ENCODE data around the gene SH3BP1. TPM values are rescaled to one million over a fixed set of nuclear protein-coding genes. Genes with fewer than 3 reads are reported as not detected.

SH3BP1 gene
- total RNA-seq, 1 experiment from 2014 or later: 12.9 TPM

DNA sequence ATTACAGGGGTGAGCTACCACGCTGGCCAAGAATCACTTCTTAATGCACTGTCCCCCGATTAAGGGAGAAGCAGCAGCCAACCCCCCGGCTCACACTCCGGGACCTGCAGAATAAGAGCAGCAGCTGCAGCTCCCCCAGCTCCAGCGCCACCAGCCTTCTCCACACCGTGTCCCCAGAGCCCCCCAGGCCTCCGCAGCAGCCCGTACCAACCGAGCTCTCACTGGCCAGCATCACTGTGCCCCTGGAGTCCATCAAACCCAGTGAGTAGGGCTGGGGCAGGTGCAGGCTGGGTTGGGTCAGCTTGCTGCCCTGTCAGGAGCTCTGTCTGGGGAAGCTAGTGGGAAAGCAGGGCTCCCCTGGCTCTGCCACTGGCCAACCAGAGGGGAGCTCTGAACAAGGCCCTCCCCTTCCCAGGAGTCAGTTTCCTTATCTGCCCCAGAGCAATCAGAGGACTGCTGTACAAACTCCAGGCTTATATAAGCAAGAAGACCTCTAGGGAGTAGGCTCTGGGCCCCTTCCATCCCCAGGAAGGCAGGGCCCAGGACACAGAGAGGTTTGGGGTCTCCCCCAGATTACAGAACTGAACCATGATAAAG lies 8.5 kb upstream of the SH3BP1 start:
- ChIA-PET POLR2A (ENCODE audit: low non-redundant PET) (no interaction called here), CTCF (interaction anchor here (0.6 kb wide), 1 partner anchor 12 kb away, joined by 3 read pairs; no protein-coding TSS in a partner anchor)
- no peak for TF ChIP-seq EZH2 (IDR thresholded peaks at IDR 0.05; ENCODE audit: borderline replicate concordance, low read depth, low read length, poor library complexity, severe bottlenecking)
- TF ChIP-seq, protein P1, sequence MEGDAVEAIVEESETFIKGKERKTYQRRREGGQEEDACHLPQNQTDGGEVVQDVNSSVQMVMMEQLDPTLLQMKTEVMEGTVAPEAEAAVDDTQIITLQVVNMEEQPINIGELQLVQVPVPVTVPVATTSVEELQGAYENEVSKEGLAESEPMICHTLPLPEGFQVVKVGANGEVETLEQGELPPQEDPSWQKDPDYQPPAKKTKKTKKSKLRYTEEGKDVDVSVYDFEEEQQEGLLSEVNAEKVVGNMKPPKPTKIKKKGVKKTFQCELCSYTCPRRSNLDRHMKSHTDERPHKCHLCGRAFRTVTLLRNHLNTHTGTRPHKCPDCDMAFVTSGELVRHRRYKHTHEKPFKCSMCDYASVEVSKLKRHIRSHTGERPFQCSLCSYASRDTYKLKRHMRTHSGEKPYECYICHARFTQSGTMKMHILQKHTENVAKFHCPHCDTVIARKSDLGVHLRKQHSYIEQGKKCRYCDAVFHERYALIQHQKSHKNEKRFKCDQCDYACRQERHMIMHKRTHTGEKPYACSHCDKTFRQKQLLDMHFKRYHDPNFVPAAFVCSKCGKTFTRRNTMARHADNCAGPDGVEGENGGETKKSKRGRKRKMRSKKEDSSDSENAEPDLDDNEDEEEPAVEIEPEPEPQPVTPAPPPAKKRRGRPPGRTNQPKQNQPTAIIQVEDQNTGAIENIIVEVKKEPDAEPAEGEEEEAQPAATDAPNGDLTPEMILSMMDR (conservative IDR thresholded peaks at IDR 0.05; ENCODE audit: low read depth, low read length): no peak
- DNase-seq (ENCODE audit: low spot score): no peak
- intact Hi-C loops (cut with micrococcal nuclease; ENCODE audit: unreplicated experiment): no loop called here
- Histone ChIP-seq H3K4me3 (ENCODE audit: low read depth, low read length, poor library complexity, severe bottlenecking) (no peak overlapping the region), H3K9me3 (ENCODE audit: low read depth, low read length, poor library complexity, severe bottlenecking) (no peaks in the 10 kb centered on the region), H3K27ac (ENCODE audit: low read depth, low read length, poor library complexity, severe bottlenecking) (no peak overlapping the region), H3K36me3 (ENCODE audit: insufficient read depth, low read length, poor library complexity, severe bottlenecking) (no peaks in the 10 kb centered on the region), H3K4me1 (ENCODE audit: insufficient read depth, low read length, poor library complexity, severe bottlenecking) (peaks cover 32% of the 10 kb centered on the region), H3K27me3 (replicated peaks; ENCODE audit: insufficient read depth, low read depth, low read length, poor library complexity) (no peaks in the 10 kb centered on the region)
- BruUV-seq (replicated peaks): no TSS peak

DNA sequence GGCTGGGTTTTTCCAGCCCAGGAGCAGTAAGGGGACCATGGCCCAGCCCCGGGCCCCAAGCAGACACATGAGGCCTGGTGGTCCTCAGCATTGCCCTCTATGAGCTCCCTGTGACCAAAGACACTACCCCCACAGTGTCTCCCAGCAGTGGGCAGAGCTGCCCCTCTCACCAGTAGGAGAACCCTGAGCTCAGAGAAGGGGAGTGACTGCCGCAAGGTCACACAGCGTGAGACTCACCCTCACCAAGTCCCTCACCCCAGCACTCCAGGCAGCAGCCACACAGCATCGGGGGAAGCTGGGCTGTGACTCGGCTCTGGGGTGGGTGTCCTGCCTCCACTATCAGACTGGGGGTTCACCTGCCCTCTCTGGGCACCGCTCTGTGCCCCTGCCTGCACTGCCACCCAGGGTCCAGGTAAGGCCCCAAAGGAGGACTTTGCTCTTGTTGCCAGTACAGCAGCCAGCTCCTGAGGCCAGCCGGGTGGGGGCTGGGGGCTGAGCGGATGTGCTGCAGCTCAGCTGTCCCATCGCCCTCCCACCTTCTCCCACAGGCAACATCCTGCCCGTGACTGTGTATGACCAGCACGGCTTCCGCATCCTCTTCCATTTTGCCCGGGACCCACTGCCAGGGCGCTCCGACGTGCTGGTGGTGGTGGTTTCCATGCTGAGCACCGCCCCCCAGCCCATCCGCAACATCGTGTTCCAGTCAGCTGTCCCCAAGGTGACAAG lies 7.9 kb upstream of the SH3BP1 start:
- Histone ChIP-seq H3K9me3 (ENCODE audit: low read depth, low read length, poor library complexity, severe bottlenecking) (no peaks in the 10 kb centered on the region), H3K27ac (ENCODE audit: low read depth, low read length, poor library complexity, severe bottlenecking) (no peak overlapping the region), H3K4me1 (ENCODE audit: insufficient read depth, low read length, poor library complexity, severe bottlenecking) (peaks cover 25% of the 10 kb centered on the region), H3K36me3 (ENCODE audit: insufficient read depth, low read length, poor library complexity, severe bottlenecking) (no peaks in the 10 kb centered on the region), H3K4me3 (ENCODE audit: low read depth, low read length, poor library complexity, severe bottlenecking) (no peak overlapping the region), H3K27me3 (replicated peaks; ENCODE audit: insufficient read depth, low read depth, low read length, poor library complexity) (no peaks in the 10 kb centered on the region)
- no peak for TF ChIP-seq EZH2 (IDR thresholded peaks at IDR 0.05; ENCODE audit: borderline replicate concordance, low read depth, low read length, poor library complexity, severe bottlenecking)
- TF ChIP-seq, protein P1 (conservative IDR thresholded peaks at IDR 0.05; ENCODE audit: low read depth, low read length): no peak
- BruUV-seq (replicated peaks): no TSS peak
- intact Hi-C loops (cut with micrococcal nuclease; ENCODE audit: unreplicated experiment): no loop called here
- CTCF ChIA-PET: interaction anchor here (0.6 to 0.9 kb wide), 2 partner anchors 11 to 12 kb away, joined by 3 read pairs; no protein-coding TSS in a partner anchor
- no peak for DNase-seq (ENCODE audit: low spot score)
- POLR2A ChIA-PET (ENCODE audit: low non-redundant PET): no interaction called here

DNA sequence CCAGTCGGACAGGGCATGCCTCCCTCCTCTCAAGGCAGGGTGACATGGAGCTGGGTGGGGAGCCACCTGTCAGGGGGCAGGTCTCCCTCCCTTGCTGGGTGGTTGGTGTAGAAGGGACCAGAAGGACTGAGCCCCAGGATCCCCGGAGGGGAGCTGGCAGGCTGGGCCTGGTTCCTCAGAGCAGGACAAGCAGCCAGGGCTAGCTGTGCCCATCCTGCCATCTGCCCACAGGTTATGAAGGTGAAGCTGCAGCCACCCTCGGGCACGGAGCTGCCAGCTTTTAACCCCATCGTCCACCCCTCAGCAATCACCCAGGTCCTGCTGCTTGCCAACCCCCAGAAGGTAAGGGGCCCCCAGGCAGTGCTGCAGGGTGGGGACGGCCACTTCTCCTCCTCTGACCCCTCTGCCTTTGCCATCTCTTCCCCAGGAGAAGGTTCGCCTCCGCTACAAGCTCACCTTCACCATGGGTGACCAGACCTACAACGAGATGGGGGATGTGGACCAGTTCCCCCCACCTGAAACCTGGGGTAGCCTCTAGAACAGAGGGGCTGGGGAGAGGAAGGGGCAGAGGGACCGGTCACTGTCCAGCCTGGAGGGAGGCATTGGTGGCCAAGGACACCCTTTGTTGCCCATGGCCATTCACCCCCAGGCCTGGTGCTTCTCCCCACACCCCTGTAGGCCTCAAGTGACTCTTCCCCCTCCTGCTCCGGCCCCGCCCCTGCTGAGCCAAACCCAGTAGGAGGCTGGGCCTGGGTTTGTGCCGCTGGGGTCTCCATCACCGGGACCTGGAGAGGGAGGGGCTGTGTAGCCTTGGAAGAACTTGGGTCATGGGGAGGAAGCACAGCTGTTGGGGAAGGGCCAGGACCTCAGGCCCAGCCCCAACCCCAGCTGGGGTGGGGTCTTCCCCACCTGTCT lies 7.0 kb upstream of the SH3BP1 start:
- POLR2A ChIA-PET (ENCODE audit: low non-redundant PET): no interaction called here
- no peak for TF ChIP-seq EZH2 (IDR thresholded peaks at IDR 0.05; ENCODE audit: borderline replicate concordance, low read depth, low read length, poor library complexity, severe bottlenecking)
- TF ChIP-seq, protein P1 (conservative IDR thresholded peaks at IDR 0.05; ENCODE audit: low read depth, low read length): no peak
- no peak for DNase-seq (ENCODE audit: low spot score)
- CTCF ChIA-PET: interaction anchor here (0.9 to 2.5 kb wide), 2 partner anchors 11 kb away, joined by 3 to 17 read pairs; no protein-coding TSS in a partner anchor
- Histone ChIP-seq H3K9me3 (ENCODE audit: low read depth, low read length, poor library complexity, severe bottlenecking) (no peaks in the 10 kb centered on the region), H3K4me3 (ENCODE audit: low read depth, low read length, poor library complexity, severe bottlenecking) (no peak overlapping the region), H3K36me3 (ENCODE audit: insufficient read depth, low read length, poor library complexity, severe bottlenecking) (no peaks in the 10 kb centered on the region), H3K27me3 (replicated peaks; ENCODE audit: insufficient read depth, low read depth, low read length, poor library complexity) (no peaks in the 10 kb centered on the region), H3K27ac (ENCODE audit: low read depth, low read length, poor library complexity, severe bottlenecking) (peak overlapping the region; percentile 77), H3K4me1 (ENCODE audit: insufficient read depth, low read length, poor library complexity, severe bottlenecking) (peaks cover 21% of the 10 kb centered on the region)
- no TSS peak for BruUV-seq (replicated peaks)
- intact Hi-C loops (cut with micrococcal nuclease; ENCODE audit: unreplicated experiment): no loop called here
